Tibial nerve (tissue), 3 donors: Measurements from ENCODE around the gene DECR2.

Experiments used
- POLR2A ChIP-seq, 2 donors: fragments of 450-650 bp; IDR thresholded peaks; one replicate each; pipeline ENCODE4 v1.6.1; 2017; ENCODE audit warnings: antibody characterized with exemption in 2 of 2, mild to moderate bottlenecking in 2 of 2, moderate library complexity in 2 of 2
- TF ChIP-seq, protein P1 (sequence below), 5 experiments: fragments of 200-600 bp in 3 of 5; fragments of 450-650 bp in 2 of 5; sonication (generic) in 3 of 5; IDR thresholded peaks; one replicate each; pipeline ENCODE4 v1.5.1; 2016 to 2019; ENCODE audit warnings: antibody characterized with exemption in 5 of 5, mild to moderate bottlenecking in 3 of 5, moderate library complexity in 2 of 5

GRCh38 chr16:366476-366875 lies 35.2 kb upstream of the DECR2 start:
- TF ChIP-seq, protein P1, sequence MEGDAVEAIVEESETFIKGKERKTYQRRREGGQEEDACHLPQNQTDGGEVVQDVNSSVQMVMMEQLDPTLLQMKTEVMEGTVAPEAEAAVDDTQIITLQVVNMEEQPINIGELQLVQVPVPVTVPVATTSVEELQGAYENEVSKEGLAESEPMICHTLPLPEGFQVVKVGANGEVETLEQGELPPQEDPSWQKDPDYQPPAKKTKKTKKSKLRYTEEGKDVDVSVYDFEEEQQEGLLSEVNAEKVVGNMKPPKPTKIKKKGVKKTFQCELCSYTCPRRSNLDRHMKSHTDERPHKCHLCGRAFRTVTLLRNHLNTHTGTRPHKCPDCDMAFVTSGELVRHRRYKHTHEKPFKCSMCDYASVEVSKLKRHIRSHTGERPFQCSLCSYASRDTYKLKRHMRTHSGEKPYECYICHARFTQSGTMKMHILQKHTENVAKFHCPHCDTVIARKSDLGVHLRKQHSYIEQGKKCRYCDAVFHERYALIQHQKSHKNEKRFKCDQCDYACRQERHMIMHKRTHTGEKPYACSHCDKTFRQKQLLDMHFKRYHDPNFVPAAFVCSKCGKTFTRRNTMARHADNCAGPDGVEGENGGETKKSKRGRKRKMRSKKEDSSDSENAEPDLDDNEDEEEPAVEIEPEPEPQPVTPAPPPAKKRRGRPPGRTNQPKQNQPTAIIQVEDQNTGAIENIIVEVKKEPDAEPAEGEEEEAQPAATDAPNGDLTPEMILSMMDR (IDR thresholded peaks at IDR 0.05): no peak
- no peak for TF ChIP-seq POLR2A (IDR thresholded peaks at IDR 0.05)
